CD1c-positive myeloid dendritic cell (primary cell): ENCODE data around the gene MAMSTR.
A peak's percentile ranks its signal among the peaks of the same experiment; 100 is the strongest.
"Not testable (repeated sequence)": the region's sequence is repeated elsewhere in the genome, so short reads cannot be mapped to it uniquely, and the experiment has no call there.

Source experiments
- DNase-seq: peaks from one replicate; pipeline ENCODE4 v3.0.0-alpha.2; 2016; ENCODE audit errors: extremely low spot score

The MAMSTR gene, protein sequence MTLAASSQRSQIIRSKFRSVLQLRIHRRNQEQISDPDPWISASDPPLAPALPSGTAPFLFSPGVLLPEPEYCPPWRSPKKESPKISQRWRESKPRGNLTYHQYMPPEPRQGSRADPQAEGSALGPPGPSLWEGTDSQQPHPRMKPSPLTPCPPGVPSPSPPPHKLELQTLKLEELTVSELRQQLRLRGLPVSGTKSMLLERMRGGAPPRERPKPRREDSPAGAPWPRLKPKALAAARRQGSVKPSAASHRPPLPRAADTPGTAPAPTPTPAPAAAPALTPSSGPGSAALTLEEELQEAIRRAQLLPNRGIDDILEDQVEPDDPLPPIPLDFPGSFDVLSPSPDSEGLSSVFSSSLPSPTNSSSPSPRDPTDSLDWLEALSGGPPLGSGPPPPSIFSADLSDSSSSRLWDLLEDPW

DNA sequence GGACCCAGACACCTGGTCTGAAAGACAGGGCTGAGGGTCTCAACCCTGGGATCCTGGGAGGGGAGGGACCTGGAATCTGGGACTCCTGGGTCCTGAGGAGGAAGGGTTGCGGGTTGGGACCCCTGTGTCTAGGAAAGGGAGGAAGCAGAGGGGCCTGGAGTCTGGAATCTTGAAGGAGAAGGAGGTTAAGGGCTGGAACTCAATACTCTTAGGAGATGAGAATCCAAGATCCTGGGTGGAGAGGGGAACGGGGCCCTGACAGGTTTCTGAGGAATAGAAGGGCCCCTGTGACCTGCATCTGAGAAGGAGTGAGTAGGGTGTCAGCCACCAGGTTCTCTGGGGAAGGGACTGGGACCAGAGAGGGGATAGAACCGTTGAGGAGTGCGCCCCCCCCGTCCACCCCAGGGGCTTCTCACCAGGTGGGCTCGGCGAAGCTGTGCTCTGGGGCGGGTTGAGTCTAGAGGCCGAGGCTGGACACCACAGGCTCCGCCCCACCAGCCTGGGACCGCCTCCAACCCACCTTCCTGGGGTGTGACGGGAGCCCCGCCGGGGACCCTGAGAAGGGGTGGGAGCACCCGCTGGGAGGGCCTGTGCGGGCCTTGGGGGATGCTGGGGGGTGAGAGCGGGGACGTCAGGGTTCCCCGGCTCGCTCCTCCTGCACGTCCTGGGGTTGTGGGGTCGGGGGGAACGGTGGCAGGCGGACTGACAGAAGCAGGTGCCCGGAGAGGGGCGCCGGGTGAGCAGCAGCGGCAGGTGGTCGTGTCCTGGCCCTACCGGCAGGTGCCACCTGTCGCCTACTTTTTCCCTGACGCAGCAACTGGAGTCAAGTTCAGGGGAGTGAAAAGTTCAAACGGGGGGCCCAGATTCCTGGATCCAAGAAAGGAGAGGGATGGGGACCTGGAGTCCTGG is at the start of gene MAMSTR:
Gene MAMSTR, minus strand, starts transcription at position 463 of the 909 bp plus-strand sequence. CDS start 694 bp downstream, outside the sequence.
- no peak for DNase-seq

- peak; percentile 57 for DNase-seq
Observed at GRCh38 chr19:48768994-48769713, 49.6 kb upstream of the MAMSTR start.

DNA sequence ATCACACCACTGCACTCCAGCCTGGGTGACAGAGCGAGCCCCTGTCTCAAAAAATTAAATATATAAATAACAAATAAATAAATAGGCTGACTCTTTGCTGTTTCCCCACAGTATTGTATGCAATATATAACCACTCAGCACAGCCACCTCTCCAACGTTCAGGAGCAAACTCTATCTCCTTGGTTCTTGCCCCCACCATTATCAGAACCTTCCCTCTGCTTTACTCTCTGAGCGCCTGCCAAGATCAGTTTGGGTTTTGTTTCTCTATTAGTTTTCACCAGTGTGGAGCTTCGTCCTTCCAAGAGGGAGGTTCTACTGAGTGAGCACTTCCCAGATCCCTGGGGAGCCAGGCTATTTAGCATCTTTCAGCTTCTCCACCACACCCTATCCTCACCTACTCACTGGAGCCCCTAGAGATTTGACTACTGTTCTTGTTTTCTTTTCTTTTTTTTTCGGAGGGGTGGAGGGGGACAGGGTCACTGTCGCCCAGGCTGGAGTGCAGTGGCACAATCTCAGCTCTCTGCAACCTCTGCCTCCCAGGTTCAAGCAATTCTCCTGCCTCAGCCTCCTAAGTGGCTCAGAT is 48.7 kb upstream of the MAMSTR start:
- DNase-seq, result not testable (repeated sequence)

DNA sequence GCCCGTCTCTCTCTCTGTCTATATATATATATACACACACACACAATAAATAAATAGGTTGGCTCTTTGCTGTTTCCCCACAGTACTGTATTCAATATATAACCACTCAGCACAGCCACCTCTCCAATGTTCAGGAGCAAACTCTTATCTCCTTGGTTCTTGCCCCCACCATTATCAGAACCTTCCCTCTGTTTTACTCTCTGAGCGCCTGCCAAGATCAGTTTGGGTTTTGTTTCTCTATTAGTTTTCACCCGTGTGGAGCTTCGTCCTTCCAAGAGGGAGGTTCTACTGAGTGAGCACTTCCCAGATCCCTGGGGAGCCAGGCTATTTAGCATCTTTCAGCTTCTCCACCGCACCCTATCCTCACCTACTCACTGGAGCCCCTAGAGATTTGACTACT is 46.3 kb upstream of the MAMSTR start:
- not testable (repeated sequence) for DNase-seq

DNA sequence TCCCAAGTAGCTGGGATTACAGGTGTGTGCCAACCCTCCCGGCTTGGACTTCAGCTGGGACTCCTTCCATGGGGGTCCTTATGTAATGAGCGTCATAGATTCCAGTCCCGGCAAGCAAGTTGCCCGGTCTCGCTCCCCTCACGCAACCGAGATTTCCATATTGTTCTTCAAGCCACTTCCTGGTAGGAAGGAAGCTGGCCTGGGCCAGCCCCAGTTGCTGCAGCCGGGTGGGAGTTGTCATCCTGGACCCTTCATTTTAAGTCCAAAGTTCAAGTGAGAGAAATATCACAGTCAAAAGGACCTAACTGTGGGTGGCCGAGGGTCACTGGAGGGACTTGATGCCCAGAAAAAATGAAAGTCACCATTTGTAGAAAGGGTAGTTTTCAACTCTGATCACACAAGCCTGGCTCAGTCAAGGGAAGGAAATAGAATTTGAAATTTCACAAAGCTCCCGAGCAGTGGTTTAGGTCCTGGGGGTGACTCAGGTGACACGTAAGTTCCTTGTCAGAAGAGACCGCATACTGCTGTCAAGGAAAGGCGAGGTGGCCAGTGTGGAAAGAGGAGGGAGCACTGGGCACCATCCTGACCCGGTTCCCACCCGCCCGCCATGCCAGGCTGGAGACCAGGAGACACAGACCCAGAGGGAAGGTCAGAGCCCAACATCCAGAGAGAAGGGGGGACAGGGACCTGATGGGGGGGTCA is 41.1 kb upstream of the MAMSTR start:
- peak; percentile 22 for DNase-seq

GRCh38 chr19:48757741-48758144 is 38.2 kb upstream of the MAMSTR start:
- DNase-seq, result no peak

DNA sequence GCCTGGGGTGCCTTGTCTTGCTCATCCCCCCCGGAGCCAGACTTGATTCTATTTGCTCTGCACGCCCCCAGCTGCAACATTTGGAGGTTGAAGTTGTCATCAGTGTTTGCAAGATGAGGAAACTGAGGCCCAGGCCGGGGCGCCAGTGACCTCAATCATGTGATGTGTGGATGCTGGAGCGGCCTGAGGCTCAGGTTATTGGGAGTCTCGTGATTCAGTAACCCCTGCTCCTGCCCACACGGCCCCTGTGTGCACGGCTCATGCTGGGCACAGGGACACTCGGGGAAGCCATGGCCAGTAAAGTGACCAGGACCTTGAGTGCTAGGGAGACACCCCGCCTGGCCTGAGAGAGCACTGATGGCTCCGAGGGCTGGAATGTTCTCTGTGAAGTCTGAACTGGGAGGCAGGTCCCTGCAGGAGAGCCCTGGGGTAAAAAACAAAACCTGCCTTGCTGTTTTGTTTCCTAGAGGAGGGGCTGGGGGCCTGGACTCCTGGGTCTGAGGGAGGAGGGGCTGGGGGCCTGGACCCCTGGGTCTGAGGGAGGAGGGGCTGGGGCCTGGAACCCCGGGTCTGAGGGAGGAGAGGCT is 37.7 kb upstream of the MAMSTR start:
- DNase-seq, result no peak

GRCh38 chr19:48756686-48757085 is 37.2 kb upstream of the MAMSTR start:
- DNase-seq, result no peak

DNA sequence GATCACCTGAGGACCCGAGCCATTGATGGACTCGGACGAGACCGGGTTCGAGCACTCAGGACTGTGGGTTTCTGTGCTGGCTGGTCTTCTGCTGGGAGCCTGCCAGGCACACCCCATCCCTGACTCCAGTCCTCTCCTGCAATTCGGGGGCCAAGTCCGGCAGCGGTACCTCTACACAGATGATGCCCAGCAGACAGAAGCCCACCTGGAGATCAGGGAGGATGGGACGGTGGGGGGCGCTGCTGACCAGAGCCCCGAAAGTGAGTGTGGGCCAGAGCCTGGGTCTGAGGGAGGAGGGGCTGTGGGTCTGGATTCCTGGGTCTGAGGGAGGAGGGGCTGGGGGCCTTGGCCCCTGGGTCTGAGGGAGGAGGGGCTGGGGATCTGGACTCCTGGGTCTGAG is 36.7 kb upstream of the MAMSTR start:
- no peak for DNase-seq

- DNase-seq, result no peak
Observed at GRCh38 chr19:48755787-48756186, 36.3 kb upstream of the MAMSTR start.

- DNase-seq, result no peak
Observed at GRCh38 chr19:48755084-48755641, 35.6 kb upstream of the MAMSTR start, which contains the start of gene FGF21. Gene FGF21, plus strand, starts transcription at chr19:48755524. Its CDS starts 713 bp downstream, at chr19:48756237.

- peak; percentile 17 for DNase-seq
Observed at GRCh38 chr19:48752496-48753365, 33.2 kb upstream of the MAMSTR start, which contains the start of gene FUT1. Gene FUT1, minus strand, starts transcription at chr19:48752641. Its CDS starts 1,360 bp downstream, at chr19:48751281.

DNA sequence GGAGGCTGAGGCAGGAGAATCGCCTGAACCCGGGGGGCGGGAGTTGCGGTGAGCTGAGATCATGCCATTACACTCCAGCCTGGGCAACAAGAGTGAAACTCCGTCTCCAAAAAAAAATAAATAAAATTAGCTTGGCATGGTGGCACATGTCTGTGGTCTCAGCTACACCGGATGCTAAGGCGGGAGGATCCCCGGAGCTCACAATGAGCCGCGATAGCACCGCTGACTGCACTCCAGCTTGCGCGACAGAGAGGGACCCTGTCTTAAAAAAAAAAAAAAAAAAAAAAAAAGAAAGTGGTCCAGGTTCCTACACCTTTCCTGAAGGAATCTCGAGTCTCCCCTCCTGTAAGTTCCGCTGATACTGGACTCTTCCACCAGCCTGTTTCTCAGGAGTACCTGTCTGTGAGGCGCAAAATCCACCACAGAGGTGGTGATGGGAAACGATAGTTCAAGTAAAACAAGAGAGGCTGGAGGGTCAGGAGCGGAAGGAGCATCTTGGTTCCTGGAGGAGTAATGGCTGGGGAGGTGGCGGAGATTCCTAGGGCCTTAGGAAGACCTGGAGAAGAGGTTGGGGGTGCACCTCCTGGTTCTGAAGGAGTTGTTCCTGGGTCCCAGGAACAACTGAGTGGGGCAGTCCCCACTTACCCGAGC is 32.4 kb upstream of the MAMSTR start:
- no peak for DNase-seq

GRCh38 chr19:48750771-48751504 is 31.4 kb upstream of the MAMSTR start:
- no peak for DNase-seq

- DNase-seq, result no peak
Observed at GRCh38 chr19:48750351-48750750, 30.8 kb upstream of the MAMSTR start.

- DNase-seq, result no peak
Observed at GRCh38 chr19:48749571-48750198, 30.2 kb upstream of the MAMSTR start.
